Endothelial cell of umbilical vein (primary cell): ENCODE results near the gene NCMAP. TPM values are rescaled to one million over a fixed set of nuclear protein-coding genes. Genes with fewer than 3 reads are reported as not detected.

Experiments used
- BruUV-seq: library from RNA; stranded (reverse); fragments of 400-500 nt; replicated peaks from 2 replicates; lab custom pipeline; 2021; lab: Mats Ljungman, UMichigan
- CTCF ChIA-PET: fragments of 300-600, 350-600 bp; sonication (Branson Sonifier 250); formaldehyde crosslinking; loops from one replicate; lab custom pipeline; 2021; ENCODE audit warnings: antibody characterized with exemption, inconsistent platforms; lab: Charles Lee
- POLR2A ChIA-PET: fragments of 300-600, 350-600 bp; sonication (Branson Sonifier 250); formaldehyde crosslinking; loops from one replicate; lab custom pipeline; 2021; ENCODE audit warnings: antibody characterized with exemption, inconsistent platforms; lab: Charles Lee
- DNase-seq: peaks from one replicate; pipeline ENCODE4 v3.0.0-alpha.2; 2011; ENCODE audit warnings: low read depth, low spot score
- FAIRE-seq: peaks from 2 replicates; lab custom pipeline; 2011; peaks lifted over from hg19 to GRCh38; lab: Jason Lieb, UNC
- H2AFZ ChIP-seq: 2 replicates; pipeline ENCODE4 v1.6.0; 2012; ENCODE audit warnings: low read depth, low read length, control low read depth, inconsistent platforms
- H3K27ac ChIP-seq: 2 replicates; pipeline ENCODE4 v1.5.1; 2011; ENCODE audit warnings: low read depth, mild to moderate bottlenecking, control low read depth, low read length, moderate library complexity; ENCODE audit not compliant: insufficient read depth
- H3K27me3 ChIP-seq, 2 experiments: 2 replicates each; pipeline versions ENCODE4 v1.6.0 to v1.6.1; 2011; ENCODE audit warnings: low read length in 2 of 2, mixed read lengths in 1 of 2; ENCODE audit not compliant: control insufficient read depth in 2 of 2, insufficient read depth in 2 of 2
- H3K36me3 ChIP-seq, 2 experiments: 2 replicates in 1 of 2; 3 replicates in 1 of 2; pipeline ENCODE4 v1.5.1; 2011; ENCODE audit warnings: low read length in 2 of 2, mild to moderate bottlenecking in 1 of 2, moderate library complexity in 1 of 2; ENCODE audit not compliant: control insufficient read depth in 2 of 2, insufficient read depth in 2 of 2; ENCODE audit errors: extremely low read depth in 1 of 2
- H3K4me1 ChIP-seq: 3 replicates; pipeline ENCODE4 v1.5.1; 2011; ENCODE audit warnings: mild to moderate bottlenecking, low read length; ENCODE audit not compliant: control insufficient read depth, insufficient read depth; ENCODE audit errors: extremely low read depth
- H3K4me2 ChIP-seq: 2 replicates; pipeline ENCODE4 v1.6.1; 2011; ENCODE audit warnings: low read length, control low read depth, mixed read lengths; ENCODE audit not compliant: insufficient read depth
- H3K4me3 ChIP-seq, 3 experiments: fragments of 200-600 bp in 1 of 3; sonication (generic), shearing (Covaris generic) in 1 of 3; replicated peaks in 1 of 3; 2 replicates each; pipeline ENCODE4 v1.5.1; 2011 to 2016; ENCODE audit warnings: control low read depth in 3 of 3, low read length in 3 of 3, mild to moderate bottlenecking in 2 of 3, inconsistent platforms in 1 of 3, low read depth in 1 of 3, moderate library complexity in 1 of 3; ENCODE audit not compliant: insufficient read depth in 1 of 3
- H3K79me2 ChIP-seq: 2 replicates; pipeline ENCODE4 v1.6.0; 2012; ENCODE audit warnings: low read length, inconsistent platforms; ENCODE audit not compliant: control insufficient read depth, insufficient read depth
- H3K9ac ChIP-seq: replicated peaks from 2 replicates; pipeline ENCODE3; 2011; ENCODE audit warnings: low read length, control low read depth; ENCODE audit not compliant: insufficient read depth; ENCODE audit errors: extremely low read depth
- H3K9me1 ChIP-seq: replicated peaks from 3 replicates; pipeline ENCODE4 v1.6.0; 2011; ENCODE audit warnings: mild to moderate bottlenecking, low read length; ENCODE audit not compliant: control insufficient read depth, insufficient read depth; ENCODE audit errors: extremely low read depth
- H3K9me3 ChIP-seq: replicated peaks from 2 replicates; pipeline ENCODE4 v1.5.1; 2012; ENCODE audit warnings: low read length, inconsistent platforms; ENCODE audit not compliant: control insufficient read depth, insufficient read depth
- H4K20me1 ChIP-seq: replicated peaks from 2 replicates; pipeline ENCODE3; 2011; ENCODE audit warnings: mild to moderate bottlenecking, low read length; ENCODE audit not compliant: control insufficient read depth, insufficient read depth; ENCODE audit errors: extremely low read depth
- EZH2 ChIP-seq: IDR thresholded peaks from 2 replicates; pipeline ENCODE4 v1.6.1; 2012; ENCODE audit warnings: borderline replicate concordance, low read depth, mild to moderate bottlenecking, moderate library complexity, low read length, inconsistent platforms; ENCODE audit not compliant: severe bottlenecking
- FOS ChIP-seq: IDR thresholded peaks from 2 replicates; pipeline ENCODE4 v1.6.1; 2011; ENCODE audit warnings: mild to moderate bottlenecking, low read length, moderate library complexity, borderline replicate concordance; ENCODE audit not compliant: insufficient read depth
- GATA2 ChIP-seq: IDR thresholded peaks from 2 replicates; pipeline ENCODE4 v1.7.0; 2011; ENCODE audit warnings: low read depth, mild to moderate bottlenecking, moderate library complexity, mixed read lengths, low read length; ENCODE audit not compliant: insufficient read length, insufficient read depth
- JUN ChIP-seq: IDR thresholded peaks from 2 replicates; pipeline ENCODE4 v1.6.1; 2011; ENCODE audit warnings: borderline replicate concordance, low read depth; ENCODE audit not compliant: insufficient read length, insufficient read depth
- MAX ChIP-seq: IDR thresholded peaks from 2 replicates; pipeline ENCODE4 v1.6.1; 2011; ENCODE audit not compliant: insufficient read depth, insufficient read length
- MYC ChIP-seq: IDR thresholded peaks from one replicate; pipeline ENCODE4 v1.6.1; 2011; ENCODE audit warnings: mild to moderate bottlenecking, low read depth, low read length
- POLR2A ChIP-seq: IDR thresholded peaks from 2 replicates; pipeline ENCODE4 v1.6.1; 2012; ENCODE audit warnings: low read depth, mild to moderate bottlenecking, control low read depth, low read length
- POLR2AphosphoS5 ChIP-seq: IDR thresholded peaks from 2 replicates; pipeline ENCODE4 v1.6.1; 2012; ENCODE audit warnings: low read depth, mild to moderate bottlenecking, control low read depth, low read length, moderate library complexity; ENCODE audit not compliant: insufficient read depth
- dilution Hi-C: fragments of 300-500 bp; cut with MboI; formaldehyde crosslinking; loops from one replicate; pipeline ENCODE4 v1.15.0; 2019; ENCODE audit warnings: low sequenced_read_pairs; ENCODE audit not compliant: extremely low pct_ligation_motif_present
- intact Hi-C: fragments of 100-400 bp; cut with micrococcal nuclease; formaldehyde crosslinking; loops from one replicate; pipeline ENCODE4 v1.10.0; 2022
- polyA plus RNA-seq, 4 experiments: library from polyadenylated mRNA; depleted of rRNA in 3 of 4; stranded (reverse) in 3 of 4; unstranded in 1 of 4; fragments of >200 nt; gene quantifications; 2 replicates each; pipeline versions ENCODE4 v1.2.1 to v1.2.3, GENCODE V29; 2011 to 2012; ENCODE audit warnings: missing spikeins in 1 of 4
- total RNA-seq: library from RNA; stranded (reverse); gene quantifications from 2 replicates; pipeline ENCODE4 v1.2.3, GENCODE V29; 2021
- TF ChIP-seq, protein P1 (sequence below), 2 donors: IDR thresholded peaks; 1 replicate in 1 of 2; 2 replicates in 1 of 2; pipeline ENCODE4 v1.5.1; 2011; ENCODE audit warnings: low read length in 2 of 2, mild to moderate bottlenecking in 2 of 2, moderate library complexity in 2 of 2, control low read depth in 1 of 2, inconsistent platforms in 1 of 2, low read depth in 1 of 2; ENCODE audit not compliant: insufficient read depth in 1 of 2; ENCODE audit errors: extremely low read depth in 1 of 2

Gene NCMAP
- total and polyA plus RNA-seq, 2 donors (not counting 3 experiments of a cell fraction or from before 2014, with no cell fraction given): not detected

DNA sequence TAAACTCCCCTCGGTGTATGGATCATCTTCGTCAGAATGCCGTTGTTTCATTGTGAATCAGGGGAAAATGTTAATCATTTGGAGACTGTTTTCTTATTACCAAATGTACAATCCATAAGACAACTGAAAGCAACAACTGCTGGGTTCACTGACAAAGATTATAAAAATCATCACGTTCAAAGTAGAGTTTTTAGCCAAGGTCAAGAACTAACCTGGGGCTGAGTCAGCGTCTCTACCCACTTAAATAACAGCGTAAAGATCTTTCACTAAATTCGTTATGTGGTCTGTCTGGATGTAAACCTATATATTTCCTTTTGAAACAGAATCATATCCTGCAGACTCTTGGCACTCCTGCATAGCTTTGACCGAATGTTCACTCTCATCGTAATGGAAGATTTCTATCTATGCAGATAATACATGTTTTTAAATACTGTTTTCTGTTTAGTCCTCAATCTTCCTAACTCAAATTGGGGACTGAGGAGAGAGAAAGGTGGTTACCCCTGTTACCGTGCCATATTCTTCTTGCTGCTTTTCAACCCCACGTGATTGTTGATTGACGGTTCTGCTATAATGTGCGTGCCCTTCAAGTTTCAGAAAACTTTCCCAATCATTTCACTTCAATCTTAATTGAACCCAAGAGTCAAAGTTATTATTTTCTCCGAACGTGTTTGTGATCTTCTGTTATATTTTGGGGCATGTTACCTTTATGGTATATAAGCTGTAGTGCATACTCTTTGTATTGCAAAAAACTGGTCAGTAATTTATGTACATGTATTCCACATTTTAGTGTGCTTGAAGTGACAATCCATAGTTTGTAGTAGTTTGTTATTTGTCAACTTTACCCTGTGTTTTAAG lies 15.6 kb upstream of the NCMAP start:
- Histone ChIP-seq H3K4me3 (no peak overlapping the region), H3K27me3 (peaks cover 0 to 2% of the 10 kb centered on the region in 2 experiments), H3K4me1 (peaks cover 3% of the 10 kb centered on the region), H2AFZ (no peak overlapping the region), H4K20me1 (no peaks in the 10 kb centered on the region), H3K27ac (no peak overlapping the region), H3K9me3 (no peaks in the 10 kb centered on the region), H3K9ac (no peak overlapping the region), H3K9me1 (no peaks in the 10 kb centered on the region), H3K4me2 (no peak overlapping the region), H3K36me3 (no peaks in the 10 kb centered on the region), H3K79me2 (no peaks in the 10 kb centered on the region)
- DNase-seq: no peak
- FAIRE-seq: no peak
- POLR2A ChIA-PET: no interaction called here
- dilution Hi-C loops: no loop called here
- no TSS peak for BruUV-seq
- TF ChIP-seq MYC (no peak), POLR2AphosphoS5 (no peak), GATA2 (no peak), JUN (no peak), POLR2A (no peak), EZH2 (no peak), MAX (no peak), FOS (no peak)
- TF ChIP-seq, protein P1, sequence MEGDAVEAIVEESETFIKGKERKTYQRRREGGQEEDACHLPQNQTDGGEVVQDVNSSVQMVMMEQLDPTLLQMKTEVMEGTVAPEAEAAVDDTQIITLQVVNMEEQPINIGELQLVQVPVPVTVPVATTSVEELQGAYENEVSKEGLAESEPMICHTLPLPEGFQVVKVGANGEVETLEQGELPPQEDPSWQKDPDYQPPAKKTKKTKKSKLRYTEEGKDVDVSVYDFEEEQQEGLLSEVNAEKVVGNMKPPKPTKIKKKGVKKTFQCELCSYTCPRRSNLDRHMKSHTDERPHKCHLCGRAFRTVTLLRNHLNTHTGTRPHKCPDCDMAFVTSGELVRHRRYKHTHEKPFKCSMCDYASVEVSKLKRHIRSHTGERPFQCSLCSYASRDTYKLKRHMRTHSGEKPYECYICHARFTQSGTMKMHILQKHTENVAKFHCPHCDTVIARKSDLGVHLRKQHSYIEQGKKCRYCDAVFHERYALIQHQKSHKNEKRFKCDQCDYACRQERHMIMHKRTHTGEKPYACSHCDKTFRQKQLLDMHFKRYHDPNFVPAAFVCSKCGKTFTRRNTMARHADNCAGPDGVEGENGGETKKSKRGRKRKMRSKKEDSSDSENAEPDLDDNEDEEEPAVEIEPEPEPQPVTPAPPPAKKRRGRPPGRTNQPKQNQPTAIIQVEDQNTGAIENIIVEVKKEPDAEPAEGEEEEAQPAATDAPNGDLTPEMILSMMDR (IDR thresholded peaks at IDR 0.05; ENCODE audit: extremely low read depth in 1 of 2, insufficient read depth in 1 of 2, low read depth in 1 of 2, low read length in 2 of 2): no peak
- CTCF ChIA-PET: interaction anchor here (0.9 to 2.4 kb wide), 4 partner anchors 13 to 341 kb away, joined by 3 to 21 read pairs (median 6); no protein-coding TSS in a partner anchor
- intact Hi-C loops: no loop called here
